ENCODE results near the gene HES3. TPM values are rescaled to one million over a fixed set of nuclear protein-coding genes. Genes with fewer than 3 reads are reported as not detected.

The HES3 gene
- total RNA-seq, 2 experiments from 2014 or later, result not detected

DNA sequence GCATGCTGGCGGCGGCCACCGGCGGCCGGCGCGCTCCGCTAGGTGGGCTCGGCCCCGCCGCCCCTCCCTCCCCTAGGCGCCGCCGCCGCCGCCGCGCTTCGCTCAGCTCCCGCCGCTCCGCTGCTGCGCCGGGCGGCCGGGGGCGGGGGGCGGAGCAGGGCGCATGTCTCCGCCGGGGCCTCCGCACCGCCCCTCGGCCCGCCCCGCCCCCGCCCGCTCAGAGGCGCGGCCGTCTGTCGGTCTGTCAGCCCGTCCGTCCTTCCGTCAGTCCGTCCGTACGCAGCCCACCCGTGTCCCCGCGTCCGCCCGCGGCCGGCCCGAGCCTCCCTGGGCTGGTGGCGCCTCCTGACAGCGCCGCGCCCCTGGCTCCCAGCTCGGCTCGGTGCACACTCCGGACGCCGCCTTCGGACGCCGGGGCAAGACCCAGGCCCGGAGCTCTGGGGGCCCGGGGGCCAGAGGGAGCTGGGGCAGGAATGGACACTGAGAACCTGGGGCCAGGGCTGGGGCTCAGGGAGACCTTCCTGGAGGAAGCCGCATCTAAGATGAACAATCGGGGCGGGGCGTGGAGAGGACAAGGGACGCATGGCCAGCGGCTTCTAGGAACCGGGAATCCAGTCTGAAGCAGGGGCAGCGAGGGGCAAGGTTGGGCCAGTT, 17.1 kb downstream of the HES3 start, which contains the start of gene GPR153:
TSS of gene GPR153 (minus strand) at position 138 of the 654 bp plus-strand sequence. CDS start 6,193 bp downstream, outside the sequence.
- peak within 1 kb of the TSS; percentile 57 for H3K4me3 ChIP-seq (ENCODE audit: low read depth, low read length, poor library complexity, severe bottlenecking)
- no peaks in the 10 kb centered on the region for H3K9me3 ChIP-seq (ENCODE audit: low read length)
- no peak within 1 kb of the TSS for H3K27ac ChIP-seq (ENCODE audit: low read depth, low read length, poor library complexity, severe bottlenecking)
- POLR2A ChIA-PET, result no interaction called here
- no peaks in the 10 kb centered on the region for H3K79me2 ChIP-seq (ENCODE audit: insufficient read depth, low read depth, low read length)
- BruUV-seq (replicated peaks), result no TSS peak
- H3K9me2 ChIP-seq (ENCODE audit: insufficient read depth, low read length), result no peaks in the 10 kb centered on the region
- intact Hi-C loops (cut with micrococcal nuclease; ENCODE audit: unreplicated experiment), result no loop called here
- H2AFZ ChIP-seq (ENCODE audit: low read length), result no peak within 1 kb of the TSS
- DNase-seq (ENCODE audit: low spot score), result no peak
- no peaks in the 10 kb centered on the region for H3K36me3 ChIP-seq (ENCODE audit: insufficient read depth, low read length)
- CTCF ChIA-PET (ENCODE audit: unreplicated experiment), result interaction anchor here (0.6 kb wide), 1 partner anchor 19 kb away, joined by 3 read pairs; no protein-coding TSS in a partner anchor
- no peak for TF ChIP-seq EZH2phosphoT487 (IDR thresholded peaks at IDR 0.05; ENCODE audit: borderline replicate concordance, low read depth, low read length)
- TF ChIP-seq, protein P1, sequence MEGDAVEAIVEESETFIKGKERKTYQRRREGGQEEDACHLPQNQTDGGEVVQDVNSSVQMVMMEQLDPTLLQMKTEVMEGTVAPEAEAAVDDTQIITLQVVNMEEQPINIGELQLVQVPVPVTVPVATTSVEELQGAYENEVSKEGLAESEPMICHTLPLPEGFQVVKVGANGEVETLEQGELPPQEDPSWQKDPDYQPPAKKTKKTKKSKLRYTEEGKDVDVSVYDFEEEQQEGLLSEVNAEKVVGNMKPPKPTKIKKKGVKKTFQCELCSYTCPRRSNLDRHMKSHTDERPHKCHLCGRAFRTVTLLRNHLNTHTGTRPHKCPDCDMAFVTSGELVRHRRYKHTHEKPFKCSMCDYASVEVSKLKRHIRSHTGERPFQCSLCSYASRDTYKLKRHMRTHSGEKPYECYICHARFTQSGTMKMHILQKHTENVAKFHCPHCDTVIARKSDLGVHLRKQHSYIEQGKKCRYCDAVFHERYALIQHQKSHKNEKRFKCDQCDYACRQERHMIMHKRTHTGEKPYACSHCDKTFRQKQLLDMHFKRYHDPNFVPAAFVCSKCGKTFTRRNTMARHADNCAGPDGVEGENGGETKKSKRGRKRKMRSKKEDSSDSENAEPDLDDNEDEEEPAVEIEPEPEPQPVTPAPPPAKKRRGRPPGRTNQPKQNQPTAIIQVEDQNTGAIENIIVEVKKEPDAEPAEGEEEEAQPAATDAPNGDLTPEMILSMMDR (conservative IDR thresholded peaks at IDR 0.05; ENCODE audit: low read length), result no peak
- peak within 1 kb of the TSS; percentile 62 for H3K4me2 ChIP-seq (ENCODE audit: low read length)
- H4K20me1 ChIP-seq (ENCODE audit: insufficient read depth, low read length), result no peaks in the 10 kb centered on the region
- H3K4me1 ChIP-seq (ENCODE audit: insufficient read depth, low read length, poor library complexity, severe bottlenecking), result peaks cover 4% of the 10 kb centered on the region

GRCh38 chr1:6261615-6261995, 17.6 kb downstream of the HES3 start:
- no TSS peak for BruUV-seq (replicated peaks)
- Histone ChIP-seq H3K9me2 (ENCODE audit: insufficient read depth, low read length) (no peaks in the 10 kb centered on the region), H3K27ac (ENCODE audit: low read depth, low read length, poor library complexity, severe bottlenecking) (no peak overlapping the region), H3K9me3 (ENCODE audit: low read length) (no peaks in the 10 kb centered on the region), H3K4me3 (ENCODE audit: low read depth, low read length, poor library complexity, severe bottlenecking) (no peak overlapping the region), H3K4me2 (ENCODE audit: low read length) (no peak overlapping the region), H3K36me3 (ENCODE audit: insufficient read depth, low read length) (no peaks in the 10 kb centered on the region), H3K4me1 (ENCODE audit: insufficient read depth, low read length, poor library complexity, severe bottlenecking) (peaks cover 4% of the 10 kb centered on the region), H4K20me1 (ENCODE audit: insufficient read depth, low read length) (no peaks in the 10 kb centered on the region), H2AFZ (ENCODE audit: low read length) (no peak overlapping the region), H3K79me2 (ENCODE audit: insufficient read depth, low read depth, low read length) (no peaks in the 10 kb centered on the region)
- POLR2A ChIA-PET, result no interaction called here
- DNase-seq (ENCODE audit: low spot score), result no peak
- intact Hi-C loops (cut with micrococcal nuclease; ENCODE audit: unreplicated experiment), result no loop called here
- TF ChIP-seq EZH2phosphoT487 (IDR thresholded peaks at IDR 0.05; ENCODE audit: borderline replicate concordance, low read depth, low read length), result no peak
- TF ChIP-seq, protein P1 (conservative IDR thresholded peaks at IDR 0.05; ENCODE audit: low read length), result no peak
- CTCF ChIA-PET (ENCODE audit: unreplicated experiment), result interaction anchor here (0.6 kb wide), 1 partner anchor 18 kb away, joined by 3 read pairs; no protein-coding TSS in a partner anchor
